HG02623 (cell line): ENCODE measurements around the gene SLCO2B1.

ENCODE experiments used
- ATAC-seq: cut with Tn5 transposase; IDR thresholded peaks from one replicate; pipeline ENCODE4 v1.9.1; 2021; ENCODE audit warnings: moderate library complexity; ENCODE audit not compliant: unreplicated experiment

The SLCO2B1 gene

GRCh38 chr11:75246006-75246670, 95.2 kb downstream of the SLCO2B1 start:
- ATAC-seq, result no peak

DNA sequence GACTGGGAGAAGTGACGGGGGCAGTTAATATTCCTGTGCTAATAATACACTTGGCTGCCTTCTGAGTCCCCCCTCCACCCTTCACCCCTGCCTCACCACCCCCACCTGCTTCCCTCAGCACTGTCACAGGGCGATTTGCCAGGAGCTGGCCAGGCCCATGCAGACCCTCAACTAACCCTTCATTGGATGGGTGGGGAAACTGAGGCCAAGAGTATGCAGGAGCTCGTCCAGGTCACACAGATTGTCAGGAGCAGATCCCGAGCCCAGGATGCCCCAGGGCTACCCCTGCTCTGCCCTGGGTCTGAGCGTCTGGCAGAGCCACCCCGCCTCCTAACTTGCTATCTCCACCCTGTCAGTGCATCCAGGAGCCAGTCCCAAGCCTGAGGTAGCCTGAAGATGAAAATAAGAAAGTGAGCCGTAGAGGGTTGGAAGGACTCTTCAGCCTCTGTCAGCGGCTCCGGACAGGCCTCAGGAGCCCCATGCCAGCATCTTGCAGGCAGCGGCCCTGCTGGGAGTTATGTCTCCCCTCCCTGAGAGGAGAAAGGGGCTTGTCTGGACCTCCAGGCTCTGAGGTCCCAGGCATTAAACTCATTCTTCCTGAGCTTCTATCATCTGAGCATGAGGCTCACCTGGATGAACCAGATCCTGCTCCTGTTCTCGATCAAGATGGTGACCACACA, 95.9 kb downstream of the SLCO2B1 start:
- no peak for ATAC-seq

DNA sequence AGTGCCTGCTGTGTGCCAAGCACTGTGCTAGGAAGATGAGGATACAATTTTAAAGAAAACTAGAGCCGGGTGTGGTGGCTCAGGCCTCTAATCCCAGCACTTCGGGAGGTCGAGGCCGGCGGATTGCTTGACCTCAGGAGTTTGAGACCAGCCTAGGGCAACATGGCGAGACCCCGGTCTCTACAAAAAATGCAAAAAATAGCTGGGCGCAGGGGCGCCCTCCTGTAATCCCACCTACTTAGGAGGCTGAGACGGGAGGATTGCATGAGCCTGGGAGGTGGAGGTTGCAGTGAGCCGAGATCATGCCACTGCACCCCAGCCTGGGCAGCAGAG, 98.0 kb downstream of the SLCO2B1 start:
- ATAC-seq, result no peak

DNA sequence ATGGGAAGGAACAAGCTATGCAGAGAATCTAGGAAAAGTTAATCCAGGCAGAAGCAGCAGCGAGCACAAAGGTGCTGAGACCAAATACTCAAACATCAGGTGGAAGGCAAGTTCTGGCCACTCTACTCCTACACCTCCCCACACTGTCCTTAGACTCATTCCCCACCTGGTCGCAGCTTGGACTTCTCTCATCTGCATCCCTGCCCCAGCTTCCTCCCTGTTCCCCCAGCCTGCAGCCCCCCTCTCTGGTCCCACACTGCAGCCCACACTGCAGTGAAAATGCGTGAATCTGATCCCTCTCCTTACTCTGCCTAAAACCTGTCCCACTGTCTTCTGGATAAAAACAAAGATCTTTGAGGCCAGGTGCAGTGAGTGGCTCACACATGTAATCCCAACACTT, 98.8 kb downstream of the SLCO2B1 start:
- ATAC-seq, result no peak

- no peak for ATAC-seq
Observed at GRCh38 chr11:75254326-75254725, 103.4 kb downstream of the SLCO2B1 start.
